ENCODE data around the gene PARD6B.
"Not testable (repeated sequence)": the region's sequence is repeated elsewhere in the genome, so short reads cannot be mapped to it uniquely, and the experiment has no call there.

The PARD6B gene

GRCh38 chr20:50703651-50704438 is 27.5 kb upstream of the PARD6B start:
- not testable (repeated sequence) for DNase-seq (ENCODE audit: low spot score)

- no peak for DNase-seq (ENCODE audit: low spot score)
These were observed 26.9 kb upstream of the PARD6B start for GRCh38 chr20:50704514-50704913.

GRCh38 chr20:50704971-50705370 is 26.4 kb upstream of the PARD6B start:
- peak; percentile 38 for DNase-seq (ENCODE audit: low spot score)

- DNase-seq (ENCODE audit: low spot score), result no peak
These were observed 22.3 kb upstream of the PARD6B start for GRCh38 chr20:50708845-50709635.

- no peak for DNase-seq (ENCODE audit: low spot score)
These were observed 21.8 kb upstream of the PARD6B start for GRCh38 chr20:50709636-50709973.

- no peak for DNase-seq (ENCODE audit: low spot score)
These were observed 20.8 kb upstream of the PARD6B start for GRCh38 chr20:50710492-50711063.

GRCh38 chr20:50711113-50711825 is 20.1 kb upstream of the PARD6B start:
- no peak for DNase-seq (ENCODE audit: low spot score)

GRCh38 chr20:50712771-50713656 is 18.4 kb upstream of the PARD6B start:
- no peak for DNase-seq (ENCODE audit: low spot score)

- no peak for DNase-seq (ENCODE audit: low spot score)
These were observed 17.7 kb upstream of the PARD6B start for GRCh38 chr20:50713657-50714101.

- not testable (repeated sequence) for DNase-seq (ENCODE audit: low spot score)
These were observed 17.0 kb upstream of the PARD6B start for GRCh38 chr20:50714426-50714825.

- DNase-seq (ENCODE audit: low spot score), result no peak
These were observed 15.7 kb upstream of the PARD6B start for GRCh38 chr20:50715694-50716093.

- DNase-seq (ENCODE audit: low spot score), result no peak
These were observed 14.9 kb upstream of the PARD6B start for GRCh38 chr20:50716518-50716917.

GRCh38 chr20:50717312-50717711 is 14.1 kb upstream of the PARD6B start:
- no peak for DNase-seq (ENCODE audit: low spot score)

GRCh38 chr20:50717974-50718761 is 13.2 kb upstream of the PARD6B start:
- no peak for DNase-seq (ENCODE audit: low spot score)

GRCh38 chr20:50719328-50719727 is 12.1 kb upstream of the PARD6B start:
- DNase-seq (ENCODE audit: low spot score), result no peak

- no peak for DNase-seq (ENCODE audit: low spot score)
These were observed 11.4 kb upstream of the PARD6B start for GRCh38 chr20:50720026-50720425.

GRCh38 chr20:50720582-50720981 is 10.8 kb upstream of the PARD6B start:
- no peak for DNase-seq (ENCODE audit: low spot score)

GRCh38 chr20:50721881-50722281 is 9.5 kb upstream of the PARD6B start:
- no peak for DNase-seq (ENCODE audit: low spot score)

GRCh38 chr20:50722424-50723155 is 8.8 kb upstream of the PARD6B start:
- no peak for DNase-seq (ENCODE audit: low spot score)

- no peak for DNase-seq (ENCODE audit: low spot score)
These were observed 7.7 kb upstream of the PARD6B start for GRCh38 chr20:50723672-50724071.
